Right lobe of liver (tissue), 4 donors: Measurements from ENCODE around the gene SCFD2.

Experiments
- CTCF ChIP-seq, 4 donors: fragments of 200-600 bp in 3 of 4; fragments of 450-650 bp in 1 of 4; IDR thresholded peaks; one replicate each; pipeline versions ENCODE4 v1.5.1 to v1.8.0; 2016 to 2022; ENCODE audit warnings: antibody characterized with exemption in 4 of 4, mild to moderate bottlenecking in 2 of 4
- POLR2A ChIP-seq: fragments of 450-650 bp; IDR thresholded peaks from one replicate; pipeline ENCODE4 v1.6.1; 2017; ENCODE audit warnings: antibody characterized with exemption, mild to moderate bottlenecking
- donor health status: DM: no; HTN: no; CAD: no.
- donor health status: DM: no; HTN: no; CAD: no.
- donor health status: DM: no; HTN: yes; CAD: no.

GRCh38 chr4:52824603-52825459 is 541.0 kb downstream of the SCFD2 start:
- TF ChIP-seq CTCF (IDR thresholded peaks at IDR 0.05) (no peak), POLR2A (no peak)
